Fibroblast of villous mesenchyme (primary cell): ENCODE data around the gene ADCY4. TPM values are rescaled to one million over a fixed set of nuclear protein-coding genes. Genes with fewer than 3 reads are reported as not detected.

Experiments used
- DNase-seq: peaks from one replicate; pipeline ENCODE4 v3.0.0-alpha.2; 2010; ENCODE audit warnings: low read depth
- H3K4me3 ChIP-seq: 2 replicates; pipeline ENCODE4 v1.5.1; 2011; ENCODE audit warnings: low read depth, mild to moderate bottlenecking, low read length
- CTCF ChIP-seq: IDR thresholded peaks from 2 replicates; pipeline ENCODE4 v1.5.1; 2012; ENCODE audit warnings: low read depth, mild to moderate bottlenecking, low read length; ENCODE audit not compliant: insufficient read depth
- total RNA-seq: library from RNA; depleted of rRNA; stranded (reverse); fragments of >200 nt; gene quantifications from 2 replicates; pipeline ENCODE4 v1.2.3, GENCODE V29; 2012

ADCY4 gene
- total RNA-seq, 1 donor: 18.1 TPM

DNA sequence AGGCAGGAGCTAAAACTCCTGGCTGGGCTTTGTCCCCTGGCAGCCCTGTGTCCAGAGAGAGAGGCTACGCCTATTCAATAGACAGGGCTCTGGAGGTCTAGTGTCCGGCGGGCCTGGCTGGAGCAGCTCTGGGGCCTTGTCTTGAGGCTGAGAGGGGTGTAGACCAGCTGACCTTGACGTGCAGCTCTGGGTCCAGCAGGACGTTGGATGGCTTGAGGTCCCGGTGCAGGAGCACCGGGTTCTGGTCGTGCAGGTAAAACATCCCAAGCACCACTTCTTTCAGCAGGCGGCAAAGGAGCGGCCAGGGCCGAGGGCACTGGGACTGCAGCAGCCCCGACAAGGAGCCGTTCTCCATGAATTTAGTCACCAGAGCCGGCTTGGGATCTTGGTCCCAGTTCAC, 4.0 kb upstream of the ADCY4 start:
- DNase-seq: no peak
- H3K4me3 ChIP-seq: no peak overlapping the region
- TF ChIP-seq CTCF: no peak

DNA sequence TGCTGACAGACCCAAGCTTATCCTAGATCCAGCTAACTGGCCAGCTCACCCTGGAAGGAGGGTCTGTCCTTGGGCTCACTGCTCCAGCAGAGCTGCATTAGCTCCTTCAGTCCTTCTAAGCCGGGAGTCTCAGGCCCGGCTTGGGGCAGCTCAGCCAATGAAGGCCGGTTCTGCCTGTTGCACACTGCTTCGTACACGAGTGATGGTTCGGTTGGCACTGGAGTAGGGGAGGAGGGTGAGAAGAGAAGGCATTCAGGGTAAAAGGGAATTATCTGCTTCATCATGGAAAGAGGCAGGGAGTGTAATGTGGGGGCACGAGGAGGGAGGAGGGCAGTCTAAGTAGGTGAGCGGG, 2.9 kb upstream of the ADCY4 start:
- no peak overlapping the region for H3K4me3 ChIP-seq
- DNase-seq: no peak
- TF ChIP-seq CTCF: no peak

GRCh38 chr14:24337144-24337823, 2.4 kb upstream of the ADCY4 start:
- no peak for TF ChIP-seq CTCF
- no peak overlapping the region for H3K4me3 ChIP-seq
- DNase-seq: no peak

GRCh38 chr14:24335461-24336171, 745 bp upstream of the ADCY4 start:
- no peak for DNase-seq
- no peak overlapping the region for H3K4me3 ChIP-seq
- TF ChIP-seq CTCF: no peak

DNA sequence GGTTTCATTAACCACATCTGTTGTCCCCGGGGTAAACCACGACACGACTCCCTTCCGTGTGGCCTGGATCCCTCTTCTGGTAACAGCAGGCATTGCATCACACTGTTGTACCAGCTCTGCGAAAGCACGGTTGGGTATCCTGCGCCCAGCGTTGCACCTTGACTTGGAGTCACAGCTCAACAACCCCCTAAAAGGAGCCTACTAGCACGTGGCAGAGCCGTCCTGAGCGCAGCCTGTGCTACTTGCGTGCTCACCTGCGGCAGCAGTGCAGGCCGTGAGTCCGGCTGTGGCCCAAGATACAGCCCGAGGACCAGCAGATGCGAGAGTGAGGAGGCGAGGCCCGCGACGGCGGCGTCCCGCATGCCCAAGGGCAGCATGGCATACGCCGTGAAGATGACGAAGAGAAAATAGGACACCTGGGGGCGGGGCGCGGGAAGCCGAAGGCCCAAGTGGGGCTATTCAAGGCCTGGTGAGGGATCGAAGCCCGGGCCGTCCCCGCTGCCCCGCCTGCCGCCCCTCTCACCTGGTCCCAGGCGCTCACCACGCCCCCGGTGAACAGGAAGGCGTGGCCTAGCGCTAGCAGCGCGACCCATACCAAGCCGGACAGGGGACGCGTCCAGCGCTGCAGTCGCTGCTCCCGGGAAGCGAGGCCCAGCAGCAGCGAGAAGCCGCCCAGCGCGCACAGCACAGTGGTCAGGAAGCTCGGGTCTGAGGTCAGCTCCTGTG, 2.4 kb downstream of the ADCY4 start:
- DNase-seq: peak; percentile 56
- H3K4me3 ChIP-seq: no peak overlapping the region
- peak; percentile 78 for TF ChIP-seq CTCF

GRCh38 chr14:24331731-24332267, 3.1 kb downstream of the ADCY4 start:
- H3K4me3 ChIP-seq: no peak overlapping the region
- DNase-seq: no peak
- no peak for TF ChIP-seq CTCF
